Tibial artery (tissue), 4 donors: Measurements from ENCODE around the gene CTR9.
A peak's percentile ranks its signal among the peaks of the same experiment; 100 is the strongest.

ENCODE experiments used
- DNase-seq, 2 donors: peaks; one replicate each; pipeline ENCODE4 v3.0.0-alpha.2; 2019
- H3K27ac ChIP-seq, 2 donors: fragments of 200-600 bp; sonication (generic) in 1 of 2; 1 replicate in 1 of 2; 2 replicates in 1 of 2; pipeline ENCODE4 v1.5.1; 2018 to 2019; ENCODE audit warnings: mild to moderate bottlenecking in 1 of 2
- H3K27me3 ChIP-seq, 2 donors: fragments of 200-600 bp; sonication (generic) in 1 of 2; one replicate each; pipeline versions ENCODE4 v1.5.1 to v1.6.0; 2016 to 2019
- H3K36me3 ChIP-seq, 3 donors: fragments of 200-600 bp; sonication (generic) in 2 of 3; one replicate each; pipeline ENCODE4 v1.5.1; 2016 to 2019; ENCODE audit warnings: mild to moderate bottlenecking in 2 of 3
- H3K4me1 ChIP-seq, 4 donors: fragments of 200-600 bp; sonication (generic) in 2 of 4; 1 replicate in 3 of 4; 2 replicates in 1 of 4; pipeline ENCODE4 v1.5.1; 2016 to 2019
- H3K4me3 ChIP-seq, 2 donors: fragments of 200-600 bp; sonication (generic) in 1 of 2; 1 replicate in 1 of 2; 2 replicates in 1 of 2; pipeline ENCODE4 v1.5.1; 2018 to 2019; ENCODE audit warnings: mild to moderate bottlenecking in 2 of 2
- H3K9me3 ChIP-seq, 3 donors: fragments of 200-600 bp; sonication (generic) in 1 of 3; one replicate each; pipeline ENCODE4 v1.5.1; 2016 to 2019
- intact Hi-C: fragments of 100-400 bp; cut with DNase I; formaldehyde crosslinking; loops from one replicate; pipeline ENCODE4 v1.15.0; 2023; ENCODE audit warnings: low total_unique reads
- TF ChIP-seq, protein P1 (sequence below), 2 experiments: fragments of 200-600 bp in 1 of 2; fragments of 450-650 bp in 1 of 2; IDR thresholded peaks; one replicate each; pipeline ENCODE4 v1.5.1; 2017 to 2019; ENCODE audit warnings: antibody characterized with exemption in 2 of 2, mild to moderate bottlenecking in 1 of 2, moderate library complexity in 1 of 2

The CTR9 gene

DNA sequence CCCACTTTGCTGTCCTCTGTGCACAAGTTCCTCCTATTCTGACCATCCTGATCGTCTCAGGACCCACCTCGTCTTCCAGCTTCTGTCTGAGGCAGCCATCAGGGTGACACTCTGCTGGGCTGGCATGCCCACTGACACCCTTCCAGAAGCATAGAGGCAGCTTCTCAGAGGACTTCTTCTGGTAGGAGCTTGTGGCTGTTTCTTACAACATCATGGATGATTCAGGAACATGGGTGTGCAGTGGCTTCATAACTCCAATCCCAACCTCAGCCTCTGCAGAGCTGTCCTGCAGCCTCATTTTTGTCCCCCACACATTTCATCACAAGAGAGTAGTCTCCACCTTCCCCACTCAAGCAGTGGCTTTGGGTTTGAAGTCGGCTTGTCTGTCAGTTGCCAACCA, 20.9 kb upstream of the CTR9 start:
- Histone ChIP-seq H3K36me3 (no peaks in the 10 kb centered on the region), H3K9me3 (no peaks in the 10 kb centered on the region)

DNA sequence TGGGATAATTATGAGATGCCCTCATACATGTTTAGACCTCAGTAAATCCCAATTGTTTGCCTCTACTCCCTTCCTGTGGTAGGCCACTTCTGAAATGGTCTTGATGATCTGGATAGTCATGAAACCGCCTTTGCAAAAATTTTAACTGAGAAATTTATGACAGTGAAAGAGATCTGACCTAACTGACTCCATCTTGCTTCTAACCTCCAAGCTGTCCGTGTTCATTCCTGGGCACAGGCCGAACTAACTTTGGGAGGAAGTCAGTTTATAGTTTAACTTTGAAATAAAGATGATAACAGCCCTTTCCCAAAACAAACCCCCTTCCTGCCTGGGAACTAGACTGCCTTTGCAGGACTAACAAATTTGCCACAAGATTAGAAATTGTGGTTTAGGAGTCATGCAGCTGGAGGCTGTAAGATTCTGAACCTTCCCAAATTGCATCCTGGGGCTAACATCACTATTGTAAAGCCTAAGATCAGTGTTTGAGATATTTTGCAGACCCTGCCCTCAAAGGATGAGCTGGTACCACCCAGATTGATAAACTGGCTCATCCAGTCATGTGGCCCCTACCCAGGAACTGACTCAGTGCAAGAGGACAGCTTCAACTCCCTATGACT, 19.9 kb upstream of the CTR9 start:
- Histone ChIP-seq H3K9me3 (no peaks in the 10 kb centered on the region), H3K36me3 (no peaks in the 10 kb centered on the region), H3K4me3 (no peak overlapping the region), H3K27me3 (no peaks in the 10 kb centered on the region), H3K27ac (no peak overlapping the region), H3K4me1 (peaks cover 0 to 47% (median 20%) of the 10 kb centered on the region in 4 donors)
- DNase-seq, result no peak
- TF ChIP-seq, protein P1, sequence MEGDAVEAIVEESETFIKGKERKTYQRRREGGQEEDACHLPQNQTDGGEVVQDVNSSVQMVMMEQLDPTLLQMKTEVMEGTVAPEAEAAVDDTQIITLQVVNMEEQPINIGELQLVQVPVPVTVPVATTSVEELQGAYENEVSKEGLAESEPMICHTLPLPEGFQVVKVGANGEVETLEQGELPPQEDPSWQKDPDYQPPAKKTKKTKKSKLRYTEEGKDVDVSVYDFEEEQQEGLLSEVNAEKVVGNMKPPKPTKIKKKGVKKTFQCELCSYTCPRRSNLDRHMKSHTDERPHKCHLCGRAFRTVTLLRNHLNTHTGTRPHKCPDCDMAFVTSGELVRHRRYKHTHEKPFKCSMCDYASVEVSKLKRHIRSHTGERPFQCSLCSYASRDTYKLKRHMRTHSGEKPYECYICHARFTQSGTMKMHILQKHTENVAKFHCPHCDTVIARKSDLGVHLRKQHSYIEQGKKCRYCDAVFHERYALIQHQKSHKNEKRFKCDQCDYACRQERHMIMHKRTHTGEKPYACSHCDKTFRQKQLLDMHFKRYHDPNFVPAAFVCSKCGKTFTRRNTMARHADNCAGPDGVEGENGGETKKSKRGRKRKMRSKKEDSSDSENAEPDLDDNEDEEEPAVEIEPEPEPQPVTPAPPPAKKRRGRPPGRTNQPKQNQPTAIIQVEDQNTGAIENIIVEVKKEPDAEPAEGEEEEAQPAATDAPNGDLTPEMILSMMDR (IDR thresholded peaks at IDR 0.05), result no peak
- intact Hi-C loops, result loop anchor here (10.0 kb wide), 1 partner anchor 166 kb away; the partner anchor contains the start of gene LYVE1

More for the DNA sequence above, 20.9 kb upstream of the CTR9 start:
- no peak for DNase-seq
- Histone ChIP-seq H3K27ac (peak overlapping the region in 1 of 2 donors; percentile 77), H3K27me3 (no peaks in the 10 kb centered on the region), H3K4me3 (no peak overlapping the region), H3K4me1 (peaks cover 0 to 38% (median 16%) of the 10 kb centered on the region in 4 donors)
- intact Hi-C loops, result loop anchor here (10.0 kb wide), 1 partner anchor 165 kb away; the partner anchor contains the start of gene LYVE1
- TF ChIP-seq, protein P1 (IDR thresholded peaks at IDR 0.05), result no peak

GRCh38 chr11:10735481-10736475, 15.3 kb upstream of the CTR9 start:
- H3K27me3 ChIP-seq, result no peaks in the 10 kb centered on the region
- intact Hi-C loops, result loop anchor here (10.0 kb wide), 1 partner anchor 171 kb away; the partner anchor contains the start of gene LYVE1
- no peaks in the 10 kb centered on the region for H3K9me3 ChIP-seq
- peaks cover 0 to 35% (median 13%) of the 10 kb centered on the region in 4 donors for H3K4me1 ChIP-seq
- H3K36me3 ChIP-seq, result no peaks in the 10 kb centered on the region
- peak overlapping the region; percentile 68 to 70 for H3K27ac ChIP-seq
- H3K4me3 ChIP-seq, result peak overlapping the region; percentile 15 to 28
- DNase-seq, result peak; percentile 95 to 96
- TF ChIP-seq, protein P1 (IDR thresholded peaks at IDR 0.05), result peak; percentile 98 to 99

GRCh38 chr11:10742460-10743208, 8.4 kb upstream of the CTR9 start:
- Histone ChIP-seq H3K9me3 (no peaks in the 10 kb centered on the region), H3K4me3 (no peak overlapping the region), H3K4me1 (no peaks in the 10 kb centered on the region), H3K36me3 (no peaks in the 10 kb centered on the region), H3K27ac (no peak overlapping the region), H3K27me3 (no peaks in the 10 kb centered on the region)
- intact Hi-C loops, result no loop called here
- TF ChIP-seq, protein P1 (IDR thresholded peaks at IDR 0.05), result no peak
- no peak for DNase-seq

DNA sequence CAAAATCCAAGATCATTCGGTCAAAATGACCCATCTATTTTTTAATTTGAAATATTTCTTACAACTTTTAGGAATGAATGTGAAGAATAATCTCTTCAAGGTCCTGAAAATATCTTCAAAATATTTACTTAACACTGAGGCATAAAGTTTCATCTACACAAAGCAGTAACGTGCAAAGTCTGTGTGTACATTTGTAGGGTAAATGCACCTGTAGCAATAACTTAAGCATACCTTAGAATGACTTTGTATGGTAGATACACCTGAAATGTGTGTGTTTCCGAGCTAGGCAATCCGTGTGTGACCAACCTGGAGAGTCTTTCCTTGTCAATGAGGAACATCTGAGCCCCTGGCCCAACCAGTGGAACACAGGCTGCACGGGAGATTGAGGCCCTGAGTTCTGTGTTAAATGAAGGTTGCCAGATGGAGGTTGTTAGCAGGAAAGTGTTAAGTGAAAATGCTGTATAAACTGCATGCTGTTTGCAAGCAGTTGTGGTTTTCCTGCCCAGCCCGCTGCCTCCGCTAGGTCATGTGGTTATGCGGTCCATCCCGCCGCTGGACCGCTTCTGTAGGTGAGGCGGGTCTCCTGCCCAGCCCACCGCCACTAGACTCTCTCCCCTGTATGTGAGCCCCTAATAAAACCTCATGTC, 7.6 kb upstream of the CTR9 start:
- DNase-seq, result no peak
- H3K9me3 ChIP-seq, result no peaks in the 10 kb centered on the region
- no peaks in the 10 kb centered on the region for H3K27me3 ChIP-seq
- intact Hi-C loops, result no loop called here
- TF ChIP-seq, protein P1 (IDR thresholded peaks at IDR 0.05), result no peak
- H3K36me3 ChIP-seq, result no peaks in the 10 kb centered on the region
- H3K4me1 ChIP-seq, result no peaks in the 10 kb centered on the region
- no peak overlapping the region for H3K4me3 ChIP-seq
- no peak overlapping the region for H3K27ac ChIP-seq
